Left ventricle myocardium inferior (tissue), 1 donor: ENCODE measurements around the gene SGCB. TPM values are rescaled to one million over a fixed set of nuclear protein-coding genes. Genes with fewer than 3 reads are reported as not detected.

Source experiments
- DNase-seq: peaks from one replicate; pipeline ENCODE4 v3.0.0-alpha.2; 2020
- H3K27ac ChIP-seq: fragments of 200-600 bp; replicated peaks from 2 replicates; pipeline ENCODE4 v1.8.0; 2021
- H3K27me3 ChIP-seq: fragments of 200-600 bp; 2 replicates; pipeline ENCODE4 v1.8.0; 2021; ENCODE audit warnings: low read depth
- H3K36me3 ChIP-seq: fragments of 200-600 bp; 2 replicates; pipeline ENCODE4 v1.8.0; 2021
- H3K4me1 ChIP-seq: fragments of 200-600 bp; 2 replicates; pipeline ENCODE4 v1.8.0; 2021
- H3K4me3 ChIP-seq: fragments of 200-600 bp; 2 replicates; pipeline ENCODE4 v1.8.0; 2021; ENCODE audit warnings: mild to moderate bottlenecking, moderate library complexity
- H3K9me3 ChIP-seq: fragments of 200-600 bp; replicated peaks from 2 replicates; pipeline ENCODE4 v1.8.0; 2021
- CTCF ChIP-seq: fragments of 200-600 bp; IDR thresholded peaks from 2 replicates; pipeline ENCODE4 v1.8.0; 2021; ENCODE audit warnings: antibody characterized with exemption, mild to moderate bottlenecking, borderline replicate concordance
- intact Hi-C: fragments of 100-400 bp; cut with micrococcal nuclease; formaldehyde crosslinking; loops from one replicate; pipeline ENCODE4 v1.11.0; 2022
- total RNA-seq: library from RNA; stranded (reverse); fragmentation: NEBNext Ultra II Directional; extraction: Animal tissue kit (Norgen Biotek cat#: 25700); gene quantifications from one replicate; pipeline ENCODE4 v1.2.1, GENCODE V29; 2021
- donor health status: DM: no; HTN: yes; CAD: no; lungs with severe emphysema.

Gene SGCB
- total RNA-seq, 1 donor from 2014 or later: 78.8 TPM

GRCh38 chr4:52071791-52072546 is 33.9 kb upstream of the SGCB start:
- Histone ChIP-seq H3K27me3 (no peaks in the 10 kb centered on the region), H3K27ac (no peak overlapping the region), H3K4me3 (no peak overlapping the region), H3K9me3 (no peaks in the 10 kb centered on the region), H3K4me1 (peaks cover 5% of the 10 kb centered on the region), H3K36me3 (no peaks in the 10 kb centered on the region)
- no peak for TF ChIP-seq CTCF
- DNase-seq: no peak
- intact Hi-C loops: no loop called here

- Histone ChIP-seq H3K27me3 (no peaks in the 10 kb centered on the region), H3K4me3 (no peak overlapping the region), H3K4me1 (no peaks in the 10 kb centered on the region), H3K36me3 (no peaks in the 10 kb centered on the region), H3K9me3 (no peaks in the 10 kb centered on the region), H3K27ac (no peak overlapping the region)
- no peak for TF ChIP-seq CTCF
- intact Hi-C loops: no loop called here
- DNase-seq: no peak
Observed at GRCh38 chr4:52069571-52069970, 31.5 kb upstream of the SGCB start.

- DNase-seq: no peak
- Histone ChIP-seq H3K4me3 (no peak overlapping the region), H3K9me3 (no peaks in the 10 kb centered on the region), H3K4me1 (peaks cover 14% of the 10 kb centered on the region), H3K27ac (peak overlapping the region; percentile 55), H3K36me3 (no peaks in the 10 kb centered on the region), H3K27me3 (no peaks in the 10 kb centered on the region)
- no peak for TF ChIP-seq CTCF
- intact Hi-C loops: no loop called here
Observed at GRCh38 chr4:52059372-52059771, 21.3 kb upstream of the SGCB start.

- no peak for TF ChIP-seq CTCF
- H3K4me3 ChIP-seq: no peak overlapping the region
- DNase-seq: no peak
- H3K9me3 ChIP-seq: no peaks in the 10 kb centered on the region
- no peak overlapping the region for H3K27ac ChIP-seq
- peaks cover 14% of the 10 kb centered on the region for H3K4me1 ChIP-seq
- no peaks in the 10 kb centered on the region for H3K36me3 ChIP-seq
- H3K27me3 ChIP-seq: no peaks in the 10 kb centered on the region
- intact Hi-C loops: no loop called here
Observed at GRCh38 chr4:52058275-52058674, 20.2 kb upstream of the SGCB start.

- Histone ChIP-seq H3K4me1 (peaks cover 22% of the 10 kb centered on the region), H3K36me3 (no peaks in the 10 kb centered on the region), H3K4me3 (no peak overlapping the region), H3K27ac (no peak overlapping the region), H3K27me3 (peaks cover 5% of the 10 kb centered on the region), H3K9me3 (no peaks in the 10 kb centered on the region)
- no peak for TF ChIP-seq CTCF
- intact Hi-C loops: no loop called here
- no peak for DNase-seq
Observed at GRCh38 chr4:52057196-52057595, 19.1 kb upstream of the SGCB start.
